GM19372 (cell line): ENCODE data around the gene PLEKHF1.
"Not testable (repeated sequence)": the region's sequence is repeated elsewhere in the genome, so short reads cannot be mapped to it uniquely, and the experiment has no call there.

Experiments used
- ATAC-seq: cut with Tn5 transposase; IDR thresholded peaks from one replicate; pipeline ENCODE4 v1.9.1; 2021; ENCODE audit warnings: mild to moderate bottlenecking, low read depth, moderate library complexity; ENCODE audit not compliant: unreplicated experiment

The PLEKHF1 gene

GRCh38 chr19:29662604-29663404, 2.5 kb upstream of the PLEKHF1 start:
- ATAC-seq = no peak

- no peak for ATAC-seq
Measured at GRCh38 chr19:29663861-29664752, 1.2 kb upstream of the PLEKHF1 start.

- ATAC-seq = no peak
Measured at GRCh38 chr19:29664753-29665214, 477 bp upstream of the PLEKHF1 start.

- no peak for ATAC-seq
Measured at GRCh38 chr19:29665826-29666577, 741 bp downstream of the PLEKHF1 start.

GRCh38 chr19:29666578-29667386, 1.5 kb downstream of the PLEKHF1 start:
- ATAC-seq = no peak

- ATAC-seq = no peak
Measured at GRCh38 chr19:29667387-29667783, 2.1 kb downstream of the PLEKHF1 start.

GRCh38 chr19:29667901-29668341, 2.7 kb downstream of the PLEKHF1 start:
- ATAC-seq = no peak

- ATAC-seq = no peak
Measured at GRCh38 chr19:29668746-29669609, 3.7 kb downstream of the PLEKHF1 start.

GRCh38 chr19:29670255-29670654, 5.0 kb downstream of the PLEKHF1 start:
- no peak for ATAC-seq

- ATAC-seq = not testable (repeated sequence)
Measured at GRCh38 chr19:29671026-29671392, 5.7 kb downstream of the PLEKHF1 start.

- peak; percentile 77 for ATAC-seq
Measured at GRCh38 chr19:29671393-29672160, 6.3 kb downstream of the PLEKHF1 start.

GRCh38 chr19:29672319-29672932, 7.2 kb downstream of the PLEKHF1 start:
- ATAC-seq = no peak

GRCh38 chr19:29672933-29673336, 7.7 kb downstream of the PLEKHF1 start:
- peak; percentile 44 for ATAC-seq

- no peak for ATAC-seq
Measured at GRCh38 chr19:29673451-29674371, 8.4 kb downstream of the PLEKHF1 start.

- no peak for ATAC-seq
Measured at GRCh38 chr19:29674374-29675119, 9.3 kb downstream of the PLEKHF1 start.

GRCh38 chr19:29675120-29675649, 9.9 kb downstream of the PLEKHF1 start:
- ATAC-seq = no peak
